DOHH2 (cell line): Measurements from ENCODE around the gene GNB3.

Source experiments
- H3F3A ChIP-seq: fragments of 200-600 bp; sonication (generic), shearing (Covaris generic); 2 replicates; pipeline ENCODE4 v1.6.0; 2016; ENCODE audit warnings: antibody characterized with exemption, mild to moderate bottlenecking; ENCODE audit not compliant: control insufficient read depth, insufficient read depth
- H3K27ac ChIP-seq: fragments of 200-600 bp; sonication (generic); 2 replicates; pipeline ENCODE4 v1.5.1; 2014; ENCODE audit warnings: low read depth, mild to moderate bottlenecking, low read length, moderate library complexity
- H3K27me3 ChIP-seq: fragments of 200-600 bp; sonication (generic); 2 replicates; pipeline ENCODE4 v1.6.1; 2014; ENCODE audit warnings: mild to moderate bottlenecking, low read length, mixed read lengths; ENCODE audit not compliant: control insufficient read depth
- H3K36me3 ChIP-seq: fragments of 200-600 bp; sonication (generic); 2 replicates; pipeline ENCODE4 v1.6.1; 2014; ENCODE audit warnings: mild to moderate bottlenecking, low read length, moderate library complexity, mixed read lengths; ENCODE audit not compliant: control insufficient read depth
- H3K4me1 ChIP-seq: fragments of 200-600 bp; sonication (generic); 2 replicates; pipeline ENCODE4 v1.6.1; 2014; ENCODE audit warnings: mild to moderate bottlenecking, low read length, mixed read lengths; ENCODE audit not compliant: control insufficient read depth
- H3K4me2 ChIP-seq: fragments of 200-600 bp; sonication (generic); 2 replicates; pipeline ENCODE4 v1.6.0; 2014; ENCODE audit warnings: mild to moderate bottlenecking, low read length, moderate library complexity
- H3K4me3 ChIP-seq: fragments of 200-600 bp; sonication (generic); 2 replicates; pipeline ENCODE4 v1.5.1; 2014; ENCODE audit warnings: mild to moderate bottlenecking, low read length, mixed read lengths
- H3K79me2 ChIP-seq: fragments of 200-600 bp; sonication (generic); 2 replicates; pipeline ENCODE4 v1.6.1; 2014; ENCODE audit warnings: mild to moderate bottlenecking, low read length, mixed read lengths; ENCODE audit not compliant: control insufficient read depth
- H3K9me2 ChIP-seq: fragments of 200-600 bp; sonication (generic); replicated peaks from 2 replicates; pipeline ENCODE4 v1.6.1; 2014; ENCODE audit warnings: mild to moderate bottlenecking, low read length, mixed read lengths; ENCODE audit not compliant: control insufficient read depth
- H3K9me3 ChIP-seq: fragments of 200-600 bp; sonication (generic); 2 replicates; pipeline ENCODE4 v1.6.1; 2014; ENCODE audit warnings: antibody characterized with exemption, low read length, mixed read lengths; ENCODE audit not compliant: control insufficient read depth, insufficient read depth
- H4K20me1 ChIP-seq: fragments of 200-600 bp; sonication (generic); 2 replicates; pipeline ENCODE4 v1.6.0; 2014; ENCODE audit warnings: low read depth, mild to moderate bottlenecking, antibody characterized with exemption, low read length, moderate library complexity; ENCODE audit not compliant: control insufficient read depth, insufficient read depth
- CTCF ChIP-seq: fragments of 200-600 bp; sonication (generic); IDR thresholded peaks from one replicate; pipeline ENCODE4 v1.5.1; 2014; ENCODE audit warnings: antibody characterized with exemption, mild to moderate bottlenecking, low read depth, low read length; ENCODE audit not compliant: poor library complexity, severe bottlenecking
- EZH2phosphoT487 ChIP-seq: fragments of 200-600 bp; sonication (generic); IDR thresholded peaks from 2 replicates; pipeline ENCODE4 v1.6.1; 2017; ENCODE audit warnings: borderline replicate concordance, mild to moderate bottlenecking, antibody characterized with exemption, low read length, moderate library complexity, mixed read lengths

GNB3 gene

GRCh38 chr12:6817098-6817497, 23.6 kb upstream of the GNB3 start:
- H3K27ac ChIP-seq = no peak overlapping the region
- H3K27me3 ChIP-seq = peaks cover 48% of the 10 kb centered on the region
- H3K79me2 ChIP-seq = no peaks in the 10 kb centered on the region
- H3F3A ChIP-seq = no peaks in the 10 kb centered on the region
- TF ChIP-seq CTCF (no peak), EZH2phosphoT487 (no peak)
- peaks cover 25% of the 10 kb centered on the region for H3K4me1 ChIP-seq
- H4K20me1 ChIP-seq = no peaks in the 10 kb centered on the region
- no peaks in the 10 kb centered on the region for H3K9me3 ChIP-seq
- H3K9me2 ChIP-seq = no peaks in the 10 kb centered on the region
- H3K4me3 ChIP-seq = no peak overlapping the region
- no peaks in the 10 kb centered on the region for H3K36me3 ChIP-seq
- no peak overlapping the region for H3K4me2 ChIP-seq

GRCh38 chr12:6817662-6818157, 23.0 kb upstream of the GNB3 start:
- no peak overlapping the region for H3K4me3 ChIP-seq
- no peaks in the 10 kb centered on the region for H3F3A ChIP-seq
- H3K27me3 ChIP-seq = peaks cover 48% of the 10 kb centered on the region
- H3K9me3 ChIP-seq = no peaks in the 10 kb centered on the region
- no peak overlapping the region for H3K27ac ChIP-seq
- H3K79me2 ChIP-seq = no peaks in the 10 kb centered on the region
- TF ChIP-seq CTCF (no peak), EZH2phosphoT487 (no peak)
- H4K20me1 ChIP-seq = no peaks in the 10 kb centered on the region
- peaks cover 19% of the 10 kb centered on the region for H3K4me1 ChIP-seq
- no peaks in the 10 kb centered on the region for H3K36me3 ChIP-seq
- no peak overlapping the region for H3K4me2 ChIP-seq
- H3K9me2 ChIP-seq = no peaks in the 10 kb centered on the region

- no peaks in the 10 kb centered on the region for H3K9me3 ChIP-seq
- no peaks in the 10 kb centered on the region for H3K36me3 ChIP-seq
- no peak overlapping the region for H3K4me2 ChIP-seq
- no peak overlapping the region for H3K27ac ChIP-seq
- no peaks in the 10 kb centered on the region for H3K79me2 ChIP-seq
- TF ChIP-seq EZH2phosphoT487 = no peak
- no peak for TF ChIP-seq CTCF
- no peaks in the 10 kb centered on the region for H4K20me1 ChIP-seq
- H3K4me3 ChIP-seq = no peak overlapping the region
- peaks cover 15% of the 10 kb centered on the region for H3K4me1 ChIP-seq
- H3K27me3 ChIP-seq = peaks cover 53% of the 10 kb centered on the region
- H3F3A ChIP-seq = no peaks in the 10 kb centered on the region
- H3K9me2 ChIP-seq = no peaks in the 10 kb centered on the region
Observed at GRCh38 chr12:6818222-6818621, 22.5 kb upstream of the GNB3 start.
